Pancreas (tissue), 10 donors: ENCODE measurements around the gene VANGL1. TPM values are rescaled to one million over a fixed set of nuclear protein-coding genes. Genes with fewer than 3 reads are reported as not detected.

ENCODE experiments used
- ATAC-seq, 4 donors: fragments of 200-7000 bp; cut with Tn5 transposase; one replicate each; pipeline versions ENCODE4 v1.8.0 to v1.9.1; 2020; ENCODE audit warnings: mild to moderate bottlenecking in 4 of 4, moderate library complexity in 4 of 4
- DNase-seq, 6 donors: peaks; one replicate each; pipeline ENCODE4 v3.0.0-alpha.2; 2020
- FAIRE-seq: peaks from 2 replicates; lab custom pipeline; 2012; peaks lifted over from hg19 to GRCh38; lab: Jason Lieb, UNC
- H3K27ac ChIP-seq, 4 donors: fragments of 200-600 bp; sonication (generic); 1 replicate in 3 of 4; 2 replicates in 1 of 4; pipeline versions ENCODE4 v1.5.0 to v1.8.0; 2020
- H3K27me3 ChIP-seq, 4 donors: fragments of 200-600 bp; one replicate each; pipeline ENCODE4 v1.8.0; 2021
- H3K36me3 ChIP-seq, 3 donors: fragments of 200-600 bp; sonication (generic) in 1 of 3; one replicate each; pipeline versions ENCODE4 v1.5.0 to v1.8.0; 2020 to 2021
- H3K4me1 ChIP-seq, 3 donors: fragments of 200-600 bp; one replicate each; pipeline ENCODE4 v1.8.0; 2021
- H3K4me3 ChIP-seq, 4 donors: fragments of 200-600 bp; sonication (generic) in 2 of 4; one replicate each; pipeline versions ENCODE4 v1.5.0 to v1.8.0; 2020 to 2021
- H3K9me3 ChIP-seq, 4 donors: fragments of 200-600 bp; one replicate each; pipeline ENCODE4 v1.8.0; 2021
- WGBS, 2 donors: extraction: QIAGEN DNeasy Blood & Tissue Kit; methylation state at CpG; one replicate each; pipeline ENCODE4 v1.1.7; 2013; 5-methylcytosine and 5-hydroxymethylcytosine counted together
- intact Hi-C, 3 donors: fragments of 100-400 bp; cut with DNase I; formaldehyde crosslinking; loops; one replicate each; pipeline versions ENCODE4 v1.11.1 to v1.14.2; 2022
- polyA plus RNA-seq, 2 donors: library from polyadenylated mRNA; stranded (reverse); fragments of 200-250 nt; gene quantifications; one replicate each; pipeline ENCODE4 v1.2.3, GENCODE V29; 2013
- total RNA-seq, 6 donors: library from RNA; stranded (reverse); fragmentation: NEBNext Ultra II Directional in 4 of 6; extraction: Animal tissue kit (Norgen Biotek cat#: 25700) in 4 of 6; gene quantifications; one replicate each; pipeline versions ENCODE4 v1.2.1 to v1.2.4, GENCODE V29; 2021 to 2023
- TF ChIP-seq, protein P1 (sequence below), 4 donors: fragments of 200-600 bp; sonication (generic) in 3 of 4; IDR thresholded peaks; one replicate each; pipeline versions ENCODE4 v1.5.0 to v1.8.0; 2021; ENCODE audit warnings: antibody characterized with exemption in 4 of 4
- donor health status: healthy with polysubstance abuse.
- donor health status: DM: no; HTN: no; CAD: no; lungs with moderate emphysema.
- donor health status: DM: no; HTN: no; CAD: no.
- donor health status: control.
- donor health status: control.
- donor health status: Bipolar disorder and iron deficiency.
- donor health status: DM: yes; HTN: yes; CAD: no.
- donor health status: DM: no; HTN: no; CAD: no.
- donor health status: DM: no; HTN: no; CAD: no.
- donor health status: DM: yes; HTN: yes; CAD: no.

The VANGL1 gene
- total and polyA plus RNA-seq, 8 donors, result 1.2 to 9.0 (median 5.4) TPM

DNA sequence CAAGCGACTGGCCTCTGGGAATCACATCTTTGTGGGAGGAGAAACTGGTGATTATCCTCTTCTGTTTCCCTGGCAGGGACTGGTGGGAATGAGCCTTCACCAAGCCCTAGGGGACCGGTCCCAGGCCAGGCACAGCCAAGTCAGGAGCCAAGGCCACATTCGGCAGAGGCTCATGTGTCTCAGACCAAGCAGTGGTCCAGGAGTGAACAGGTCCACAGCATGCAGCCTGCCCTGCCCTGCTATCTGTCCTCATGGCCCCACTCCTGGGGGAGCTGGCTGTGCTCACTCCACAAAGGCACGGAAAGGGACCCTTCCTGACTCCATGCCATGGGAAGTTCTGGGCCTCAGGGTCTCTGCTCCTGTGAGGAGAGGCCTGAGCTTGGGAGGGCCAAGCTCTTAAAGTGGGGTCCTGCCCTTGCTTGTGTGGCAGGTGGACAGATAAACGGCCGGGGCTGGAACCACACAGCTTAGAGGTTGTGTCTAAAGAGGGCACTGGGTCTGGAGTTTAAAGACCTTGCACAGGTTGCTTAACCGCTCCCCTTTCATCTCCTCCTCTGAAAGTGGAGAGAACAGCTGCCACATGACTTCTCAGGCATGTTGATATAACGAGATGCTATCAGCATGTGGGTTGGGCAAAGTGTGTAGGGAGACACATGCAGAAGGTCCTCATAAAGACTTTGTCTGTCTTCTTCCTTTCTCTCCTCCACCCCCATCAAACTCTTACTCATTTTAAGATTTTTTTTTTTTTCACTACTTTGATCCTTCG is 69.3 kb downstream of the VANGL1 start:
- DNase-seq, result no peak
- Histone ChIP-seq H3K27me3 (no peaks in the 10 kb centered on the region), H3K36me3 (no peaks in the 10 kb centered on the region), H3K27ac (no peak overlapping the region), H3K9me3 (no peaks in the 10 kb centered on the region), H3K4me3 (no peak overlapping the region), H3K4me1 (no peaks in the 10 kb centered on the region)
- no peak for FAIRE-seq
- WGBS, 2 donors, result 46 to 49% methylated on average over 9 of the region's 9 CpGs
- ATAC-seq, result peak in 2 of 4 donors; percentile 39 to 54
- TF ChIP-seq, protein P1, sequence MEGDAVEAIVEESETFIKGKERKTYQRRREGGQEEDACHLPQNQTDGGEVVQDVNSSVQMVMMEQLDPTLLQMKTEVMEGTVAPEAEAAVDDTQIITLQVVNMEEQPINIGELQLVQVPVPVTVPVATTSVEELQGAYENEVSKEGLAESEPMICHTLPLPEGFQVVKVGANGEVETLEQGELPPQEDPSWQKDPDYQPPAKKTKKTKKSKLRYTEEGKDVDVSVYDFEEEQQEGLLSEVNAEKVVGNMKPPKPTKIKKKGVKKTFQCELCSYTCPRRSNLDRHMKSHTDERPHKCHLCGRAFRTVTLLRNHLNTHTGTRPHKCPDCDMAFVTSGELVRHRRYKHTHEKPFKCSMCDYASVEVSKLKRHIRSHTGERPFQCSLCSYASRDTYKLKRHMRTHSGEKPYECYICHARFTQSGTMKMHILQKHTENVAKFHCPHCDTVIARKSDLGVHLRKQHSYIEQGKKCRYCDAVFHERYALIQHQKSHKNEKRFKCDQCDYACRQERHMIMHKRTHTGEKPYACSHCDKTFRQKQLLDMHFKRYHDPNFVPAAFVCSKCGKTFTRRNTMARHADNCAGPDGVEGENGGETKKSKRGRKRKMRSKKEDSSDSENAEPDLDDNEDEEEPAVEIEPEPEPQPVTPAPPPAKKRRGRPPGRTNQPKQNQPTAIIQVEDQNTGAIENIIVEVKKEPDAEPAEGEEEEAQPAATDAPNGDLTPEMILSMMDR (IDR thresholded peaks at IDR 0.05), result no peak
- intact Hi-C loops, result no loop called here

DNA sequence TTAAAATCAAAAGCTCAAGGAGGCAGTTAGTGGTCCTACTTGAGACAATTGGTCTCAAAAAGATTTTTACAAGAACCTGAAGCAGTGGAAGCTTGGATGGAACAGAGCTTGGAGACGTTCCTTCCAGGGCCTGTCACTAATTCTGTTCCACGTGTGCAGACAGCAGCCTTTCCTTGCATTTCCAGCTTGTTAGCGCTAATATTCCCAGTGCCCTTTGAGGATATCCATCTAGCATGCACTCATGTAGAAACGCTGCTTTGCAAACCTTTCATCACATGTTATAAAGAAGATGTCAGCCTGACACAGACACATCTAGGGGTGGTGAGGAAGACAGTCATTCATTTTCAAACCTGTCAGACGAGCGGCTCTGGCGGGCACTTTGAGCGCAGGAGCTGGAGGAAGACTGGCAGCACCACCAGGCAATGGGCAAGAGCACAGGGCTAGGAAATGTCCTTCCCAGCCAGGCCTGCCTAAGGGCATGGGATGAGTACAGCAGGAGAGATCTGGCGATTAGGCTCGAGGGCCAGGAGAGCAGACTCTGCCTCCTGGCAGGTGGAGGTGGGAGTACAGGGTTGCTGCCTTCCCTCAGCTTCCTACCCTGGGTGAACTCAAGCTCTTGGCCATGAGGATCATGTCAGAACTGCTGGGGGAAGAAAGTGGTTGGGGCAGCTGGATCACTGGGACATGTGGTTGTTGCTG is 71.3 kb downstream of the VANGL1 start:
- WGBS, 2 donors, result 78 to 85% methylated on average over 10 of the region's 10 CpGs
- intact Hi-C loops, result no loop called here
- DNase-seq (no peak), FAIRE-seq (no peak), ATAC-seq (no peak)
- H3K27me3 ChIP-seq, result no peaks in the 10 kb centered on the region
- no peaks in the 10 kb centered on the region for H3K9me3 ChIP-seq
- peak overlapping the region in 1 of 4 donors; percentile 2 for H3K27ac ChIP-seq
- TF ChIP-seq, protein P1 (IDR thresholded peaks at IDR 0.05), result no peak
- H3K4me3 ChIP-seq, result no peak overlapping the region
- no peaks in the 10 kb centered on the region for H3K36me3 ChIP-seq
- H3K4me1 ChIP-seq, result no peaks in the 10 kb centered on the region

DNA sequence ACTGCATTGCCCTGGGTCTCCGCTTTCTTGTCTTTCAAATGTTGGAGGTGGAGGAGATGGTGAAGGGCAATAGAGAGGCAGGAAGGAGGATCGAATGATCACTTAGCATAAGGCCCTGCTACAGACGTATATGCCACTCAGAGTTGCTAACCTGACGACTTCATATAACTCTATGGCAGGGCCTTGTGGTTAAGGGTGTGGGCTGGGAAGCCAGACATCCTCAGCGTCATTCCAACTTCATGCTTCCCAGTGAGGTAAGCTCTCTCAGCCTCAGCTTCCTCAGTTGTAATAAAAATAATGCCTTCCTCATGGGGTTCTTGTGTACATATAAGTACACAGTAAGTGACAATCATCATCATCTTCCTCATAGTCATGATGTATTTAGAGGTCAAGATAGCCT is 72.1 kb downstream of the VANGL1 start:
- Histone ChIP-seq H3K27me3 (no peaks in the 10 kb centered on the region), H3K36me3 (no peaks in the 10 kb centered on the region), H3K9me3 (no peaks in the 10 kb centered on the region), H3K27ac (peak overlapping the region in 3 of 4 donors; percentile 2 to 31 (median 24)), H3K4me1 (no peaks in the 10 kb centered on the region), H3K4me3 (no peak overlapping the region)
- FAIRE-seq, result no peak
- no peak for ATAC-seq
- WGBS, 2 donors, result 79 to 82% methylated on average over 5 of the region's 5 CpGs
- DNase-seq, result no peak
- TF ChIP-seq, protein P1 (IDR thresholded peaks at IDR 0.05), result no peak
- intact Hi-C loops, result no loop called here

DNA sequence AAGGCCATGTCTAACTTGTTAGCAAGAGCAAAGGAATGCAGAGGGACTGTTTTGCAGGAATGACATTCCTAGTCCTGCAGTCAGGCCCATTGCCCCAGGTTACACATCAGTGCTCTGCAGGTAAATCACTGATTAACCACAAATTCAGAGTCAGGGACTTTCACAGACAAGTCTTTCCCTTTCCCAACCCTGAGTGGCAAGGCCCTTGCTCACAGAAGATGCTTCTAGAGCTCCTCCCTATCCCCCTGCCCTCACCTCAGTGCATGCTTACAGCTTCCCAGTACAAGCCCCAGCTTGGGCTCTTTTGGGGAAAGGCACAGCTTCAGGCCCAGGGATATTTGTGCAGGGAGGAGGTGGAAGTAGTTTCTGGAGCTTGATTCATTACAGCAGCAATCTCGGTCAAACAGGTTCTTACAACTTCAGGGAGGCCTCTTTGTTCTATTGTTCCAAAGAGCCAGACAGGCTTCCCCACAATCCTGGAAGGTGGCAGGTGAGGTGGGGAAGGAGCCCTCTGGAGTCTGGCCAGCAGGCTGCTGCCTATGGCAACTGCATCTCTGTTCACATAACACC is 72.9 kb downstream of the VANGL1 start:
- intact Hi-C loops, result no loop called here
- ATAC-seq (peak; percentile 71 to 80 (median 76)), FAIRE-seq (no peak), DNase-seq (peak in 4 of 6 donors; percentile 30 to 76 (median 61))
- no peaks in the 10 kb centered on the region for H3K27me3 ChIP-seq
- H3K4me3 ChIP-seq, result no peak overlapping the region
- WGBS, 2 donors, result 39 to 67% methylated on average over 1 of the region's 1 CpG
- no peaks in the 10 kb centered on the region for H3K4me1 ChIP-seq
- H3K36me3 ChIP-seq, result no peaks in the 10 kb centered on the region
- no peaks in the 10 kb centered on the region for H3K9me3 ChIP-seq
- TF ChIP-seq, protein P1 (IDR thresholded peaks at IDR 0.05), result no peak
- peak overlapping the region in 3 of 4 donors; percentile 31 to 63 (median 41) for H3K27ac ChIP-seq
